NCI-H146 treated with DMSO at 0.1 percent for 48 hours (cell line): ENCODE measurements around the gene FRMPD4.

Source experiments
- DNase-seq: peaks from one replicate; lab custom pipeline; 2025; ENCODE audit not compliant: unreplicated experiment; lab: John Stamatoyannopoulos, UW

FRMPD4 gene

GRCh38 chrX:12292996-12293765 is 154.9 kb downstream of the FRMPD4 start:
- DNase-seq: no peak

GRCh38 chrX:12297353-12297752 is 159.1 kb downstream of the FRMPD4 start:
- DNase-seq: no peak

- DNase-seq: no peak
Observed at GRCh38 chrX:12301288-12301687, 163.0 kb downstream of the FRMPD4 start.

- no peak for DNase-seq
Observed at GRCh38 chrX:12304261-12304660, 166.0 kb downstream of the FRMPD4 start.

- peak; percentile 47 for DNase-seq
Observed at GRCh38 chrX:12307961-12308360, 169.7 kb downstream of the FRMPD4 start.

- peak; percentile 72 for DNase-seq
Observed at GRCh38 chrX:12308420-12308819, 170.1 kb downstream of the FRMPD4 start.

- peak; percentile 19 for DNase-seq
Observed at GRCh38 chrX:12309040-12309743, 170.9 kb downstream of the FRMPD4 start.

- DNase-seq: peak; percentile 43
Observed at GRCh38 chrX:12309744-12310076, 171.4 kb downstream of the FRMPD4 start.

- DNase-seq: no peak
Observed at GRCh38 chrX:12314651-12315050, 176.4 kb downstream of the FRMPD4 start.

- DNase-seq: no peak
Observed at GRCh38 chrX:12315526-12315925, 177.3 kb downstream of the FRMPD4 start.

- peak; percentile 21 for DNase-seq
Observed at GRCh38 chrX:12319003-12319519, 180.8 kb downstream of the FRMPD4 start.

- DNase-seq: no peak
Observed at GRCh38 chrX:12319992-12320391, 181.7 kb downstream of the FRMPD4 start.

GRCh38 chrX:12322031-12322430 is 183.8 kb downstream of the FRMPD4 start:
- DNase-seq: no peak

- no peak for DNase-seq
Observed at GRCh38 chrX:12325171-12325570, 186.9 kb downstream of the FRMPD4 start.

GRCh38 chrX:12327836-12328235 is 189.6 kb downstream of the FRMPD4 start:
- DNase-seq: no peak

GRCh38 chrX:12329476-12329875 is 191.2 kb downstream of the FRMPD4 start:
- no peak for DNase-seq

- no peak for DNase-seq
Observed at GRCh38 chrX:12330841-12331240, 192.6 kb downstream of the FRMPD4 start.

- DNase-seq: no peak
Observed at GRCh38 chrX:12332786-12333347, 194.6 kb downstream of the FRMPD4 start.

GRCh38 chrX:12339921-12340320 is 201.6 kb downstream of the FRMPD4 start:
- no peak for DNase-seq

- no peak for DNase-seq
Observed at GRCh38 chrX:12344954-12345353, 206.7 kb downstream of the FRMPD4 start.

- no peak for DNase-seq
Observed at GRCh38 chrX:12349201-12349600, 210.9 kb downstream of the FRMPD4 start.

- DNase-seq: no peak
Observed at GRCh38 chrX:12352922-12353321, 214.6 kb downstream of the FRMPD4 start.
